ENCODE results near the gene CPNE1.

Gene CPNE1

DNA sequence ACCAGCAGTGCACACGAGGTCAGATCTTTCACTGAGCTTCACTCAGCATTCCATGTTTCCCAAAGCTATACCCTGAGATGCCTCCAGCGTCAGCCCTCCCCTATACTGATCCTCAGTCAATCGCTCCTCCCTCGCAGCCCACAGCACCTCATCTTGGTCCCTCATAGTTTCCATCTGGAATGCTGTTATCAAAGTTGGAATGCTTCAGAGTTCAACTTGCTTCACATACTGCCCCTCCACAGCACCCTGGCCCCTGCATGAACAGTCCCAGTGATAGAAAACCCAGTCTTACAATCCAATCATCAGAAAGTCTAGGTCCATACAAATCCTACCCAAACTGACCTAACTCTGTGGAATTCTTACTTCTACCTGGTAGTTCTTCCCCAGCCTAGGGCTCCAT is 29.0 kb downstream of the CPNE1 start:
- Histone ChIP-seq H3K79me2 (ENCODE audit: control insufficient read depth, insufficient read depth, low read length, unreplicated experiment) (peaks cover 61% of the 10 kb centered on the region), H3K4me1 (ENCODE audit: control insufficient read depth, insufficient read depth, low read length, unreplicated experiment) (no peaks in the 10 kb centered on the region), H3K27ac (ENCODE audit: low read depth, low read length) (no peak overlapping the region), H3K27me3 (ENCODE audit: insufficient read depth, low read length) (no peaks in the 10 kb centered on the region), H2AFZ (ENCODE audit: low read length, unreplicated experiment) (no peak overlapping the region), H3K4me3 (ENCODE audit: low read depth, low read length) (no peak overlapping the region), H3K36me3 (ENCODE audit: insufficient read depth, low read length) (peaks cover 2% of the 10 kb centered on the region; the same call in 1 of the 2 replicates)

DNA sequence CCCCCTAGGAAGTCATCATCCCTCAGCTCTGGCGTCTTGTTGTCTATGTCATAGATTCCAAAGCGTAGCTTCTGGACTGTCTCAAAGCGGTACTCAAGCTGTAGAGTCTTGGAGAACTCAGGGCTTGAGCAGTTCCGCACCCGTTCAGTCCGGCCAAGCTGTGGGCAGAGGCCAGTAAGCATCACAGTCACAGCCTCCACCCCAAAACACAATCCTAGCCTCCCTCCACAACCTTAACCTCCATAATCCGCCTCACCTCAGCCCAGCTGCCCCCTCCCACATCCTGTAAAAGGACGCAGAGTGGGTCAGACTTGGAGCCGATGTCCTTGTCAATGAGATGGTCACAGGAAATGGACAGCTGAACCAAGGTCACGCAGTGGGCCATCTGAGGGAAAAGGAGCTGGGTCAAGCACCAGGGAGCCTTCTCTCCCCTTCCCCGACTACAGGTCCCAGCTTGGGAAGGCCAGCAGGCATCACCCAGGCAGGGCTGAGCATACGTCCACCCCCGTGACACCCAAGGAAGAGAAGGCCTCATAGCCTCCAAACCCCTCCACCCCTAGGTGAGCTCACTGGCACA is 32.1 kb downstream of the CPNE1 start:
- peaks cover 32% of the 10 kb centered on the region for H3K79me2 ChIP-seq (ENCODE audit: control insufficient read depth, insufficient read depth, low read length, unreplicated experiment)
- no peak overlapping the region for H3K4me3 ChIP-seq (ENCODE audit: low read depth, low read length)

DNA sequence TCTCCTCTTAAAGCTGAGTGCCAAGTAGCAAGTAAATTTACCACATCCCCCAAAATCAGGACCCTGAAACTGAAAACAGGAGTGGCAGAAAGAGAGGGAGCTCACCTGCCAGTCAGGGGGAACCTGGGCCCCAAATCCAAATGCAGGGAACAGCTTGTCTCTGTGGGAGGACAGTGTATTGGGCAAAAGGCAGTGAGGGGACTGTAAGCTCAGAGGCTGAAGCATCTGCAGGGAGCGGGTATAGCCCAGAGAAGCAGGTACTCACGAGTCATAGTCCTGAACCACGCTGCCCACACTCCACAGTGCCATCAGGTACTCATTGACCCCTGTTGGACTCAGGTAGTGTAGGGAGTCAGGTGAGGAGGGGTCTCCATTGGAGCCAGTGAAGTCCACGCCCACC is 34.1 kb downstream of the CPNE1 start:
- H3K79me2 ChIP-seq (ENCODE audit: control insufficient read depth, insufficient read depth, low read length, unreplicated experiment), result peaks cover 12% of the 10 kb centered on the region
- H3K4me3 ChIP-seq (ENCODE audit: low read depth, low read length), result no peak overlapping the region
- no peak overlapping the region for H2AFZ ChIP-seq (ENCODE audit: low read length, unreplicated experiment)
- no peak overlapping the region for H3K27ac ChIP-seq (ENCODE audit: low read depth, low read length)
- H3K27me3 ChIP-seq (ENCODE audit: insufficient read depth, low read length), result no peaks in the 10 kb centered on the region
- H3K4me1 ChIP-seq (ENCODE audit: control insufficient read depth, insufficient read depth, low read length, unreplicated experiment), result no peaks in the 10 kb centered on the region
- peaks cover 15% of the 10 kb centered on the region; the same call in 1 of the 2 replicates for H3K36me3 ChIP-seq (ENCODE audit: insufficient read depth, low read length)

More for the DNA sequence above, 32.1 kb downstream of the CPNE1 start:
- H3K4me1 ChIP-seq (ENCODE audit: control insufficient read depth, insufficient read depth, low read length, unreplicated experiment), result no peaks in the 10 kb centered on the region
- H3K27me3 ChIP-seq (ENCODE audit: insufficient read depth, low read length), result no peaks in the 10 kb centered on the region
- no peak overlapping the region for H2AFZ ChIP-seq (ENCODE audit: low read length, unreplicated experiment)
- H3K27ac ChIP-seq (ENCODE audit: low read depth, low read length), result no peak overlapping the region
- peaks cover 7% of the 10 kb centered on the region; the same call in 1 of the 2 replicates for H3K36me3 ChIP-seq (ENCODE audit: insufficient read depth, low read length)

DNA sequence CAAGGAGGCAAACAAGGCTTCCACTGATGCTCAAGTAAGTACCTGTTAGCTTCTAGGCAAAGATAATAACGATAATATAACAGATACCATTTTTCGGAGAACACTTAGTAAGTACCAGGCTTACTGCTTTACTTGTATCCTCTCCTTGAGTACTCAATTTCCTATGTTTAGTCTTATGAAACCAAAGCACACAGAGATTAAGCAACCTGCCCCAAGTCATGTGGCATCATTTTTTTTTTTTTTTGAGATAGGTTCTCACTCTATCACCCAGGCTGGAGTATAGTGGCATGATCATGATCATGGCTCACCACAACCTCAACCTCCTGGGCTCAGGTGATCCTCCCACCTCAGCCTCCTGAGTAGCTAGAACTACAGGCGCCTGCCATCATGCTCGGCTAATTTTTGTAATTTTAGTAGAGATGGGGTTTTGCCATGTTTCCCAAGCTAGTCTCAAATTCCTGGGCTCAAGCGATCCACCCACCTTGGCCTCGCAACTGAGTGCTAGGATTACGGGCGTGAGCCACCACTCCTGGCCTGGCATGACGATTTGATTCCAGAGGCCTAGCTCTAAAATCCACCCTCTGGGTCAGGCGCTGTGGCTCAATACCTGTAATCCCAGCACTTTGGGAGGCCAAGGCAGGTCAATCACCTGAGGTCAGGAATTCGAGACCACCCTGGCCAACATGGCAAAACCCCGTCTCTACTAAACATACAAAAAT is 35.1 kb downstream of the CPNE1 start:
- Histone ChIP-seq H3K27ac (ENCODE audit: low read depth, low read length) (no peak overlapping the region), H3K79me2 (ENCODE audit: control insufficient read depth, insufficient read depth, low read length, unreplicated experiment) (peaks cover 4% of the 10 kb centered on the region), H3K4me1 (ENCODE audit: control insufficient read depth, insufficient read depth, low read length, unreplicated experiment) (no peaks in the 10 kb centered on the region), H3K4me3 (ENCODE audit: low read depth, low read length) (no peak overlapping the region), H2AFZ (ENCODE audit: low read length, unreplicated experiment) (no peak overlapping the region), H3K36me3 (ENCODE audit: insufficient read depth, low read length) (peaks cover 15% of the 10 kb centered on the region; the same call in 1 of the 2 replicates), H3K27me3 (ENCODE audit: insufficient read depth, low read length) (no peaks in the 10 kb centered on the region)

DNA sequence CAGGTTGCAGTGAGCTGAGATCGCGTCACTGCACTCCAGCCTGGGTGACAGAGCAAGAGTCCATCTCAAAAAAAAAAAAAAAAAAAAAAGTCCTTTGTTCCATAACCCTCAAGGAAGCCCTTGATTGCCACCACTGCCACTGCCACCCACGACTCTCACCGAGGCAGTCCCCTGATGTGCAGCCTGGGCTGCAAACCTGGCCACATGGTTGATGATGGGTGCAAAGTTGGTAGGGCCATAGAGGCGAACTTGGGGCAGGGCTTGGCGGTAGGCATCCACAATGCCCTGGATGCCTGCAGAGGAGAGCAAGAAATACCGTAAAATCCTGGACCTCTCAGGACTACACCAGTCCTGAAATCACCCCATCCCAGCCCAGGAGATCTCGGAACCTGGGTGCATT is 37.6 kb downstream of the CPNE1 start:
- H2AFZ ChIP-seq (ENCODE audit: low read length, unreplicated experiment), result no peak overlapping the region
- no peak overlapping the region for H3K4me3 ChIP-seq (ENCODE audit: low read depth, low read length)
- no peaks in the 10 kb centered on the region for H3K27me3 ChIP-seq (ENCODE audit: insufficient read depth, low read length)
- no peak overlapping the region for H3K27ac ChIP-seq (ENCODE audit: low read depth, low read length)
- no peaks in the 10 kb centered on the region for H3K79me2 ChIP-seq (ENCODE audit: control insufficient read depth, insufficient read depth, low read length, unreplicated experiment)
- peaks cover 15% of the 10 kb centered on the region; the same call in 1 of the 2 replicates for H3K36me3 ChIP-seq (ENCODE audit: insufficient read depth, low read length)
- no peaks in the 10 kb centered on the region for H3K4me1 ChIP-seq (ENCODE audit: control insufficient read depth, insufficient read depth, low read length, unreplicated experiment)

DNA sequence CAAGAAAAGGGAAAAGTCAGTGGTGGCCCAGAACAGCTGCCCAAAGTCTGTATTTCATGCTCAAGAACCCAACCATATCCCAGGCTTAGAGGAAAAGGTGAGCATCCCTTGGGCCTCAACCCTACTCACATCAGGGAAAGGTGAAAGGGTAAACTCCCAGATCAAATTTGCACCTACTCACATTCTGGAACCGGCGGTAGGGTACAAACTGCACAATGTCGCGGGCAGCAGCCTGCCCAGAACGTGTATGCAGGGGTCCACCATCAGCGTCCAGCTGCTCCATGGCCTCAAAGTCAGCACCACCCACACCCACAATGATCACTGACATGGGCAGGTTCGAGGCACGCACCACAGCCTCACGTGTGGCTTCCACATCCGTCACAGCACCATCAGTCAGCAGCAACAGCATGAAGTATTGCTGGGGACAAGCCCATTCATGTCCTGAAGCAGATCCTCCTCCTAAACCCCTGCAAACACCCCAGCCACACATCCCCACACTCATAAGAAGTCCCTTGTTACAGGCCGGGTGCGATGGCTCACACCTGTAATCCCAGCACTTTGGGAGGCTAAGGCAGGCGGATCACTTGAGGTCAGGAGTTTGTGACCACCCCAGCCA is 38.2 kb downstream of the CPNE1 start:
- H3K36me3 ChIP-seq (ENCODE audit: insufficient read depth, low read length), result peaks cover 20% of the 10 kb centered on the region; the same call in 1 of the 2 replicates
- H3K27ac ChIP-seq (ENCODE audit: low read depth, low read length), result no peak overlapping the region
- H3K4me1 ChIP-seq (ENCODE audit: control insufficient read depth, insufficient read depth, low read length, unreplicated experiment), result no peaks in the 10 kb centered on the region

DNA sequence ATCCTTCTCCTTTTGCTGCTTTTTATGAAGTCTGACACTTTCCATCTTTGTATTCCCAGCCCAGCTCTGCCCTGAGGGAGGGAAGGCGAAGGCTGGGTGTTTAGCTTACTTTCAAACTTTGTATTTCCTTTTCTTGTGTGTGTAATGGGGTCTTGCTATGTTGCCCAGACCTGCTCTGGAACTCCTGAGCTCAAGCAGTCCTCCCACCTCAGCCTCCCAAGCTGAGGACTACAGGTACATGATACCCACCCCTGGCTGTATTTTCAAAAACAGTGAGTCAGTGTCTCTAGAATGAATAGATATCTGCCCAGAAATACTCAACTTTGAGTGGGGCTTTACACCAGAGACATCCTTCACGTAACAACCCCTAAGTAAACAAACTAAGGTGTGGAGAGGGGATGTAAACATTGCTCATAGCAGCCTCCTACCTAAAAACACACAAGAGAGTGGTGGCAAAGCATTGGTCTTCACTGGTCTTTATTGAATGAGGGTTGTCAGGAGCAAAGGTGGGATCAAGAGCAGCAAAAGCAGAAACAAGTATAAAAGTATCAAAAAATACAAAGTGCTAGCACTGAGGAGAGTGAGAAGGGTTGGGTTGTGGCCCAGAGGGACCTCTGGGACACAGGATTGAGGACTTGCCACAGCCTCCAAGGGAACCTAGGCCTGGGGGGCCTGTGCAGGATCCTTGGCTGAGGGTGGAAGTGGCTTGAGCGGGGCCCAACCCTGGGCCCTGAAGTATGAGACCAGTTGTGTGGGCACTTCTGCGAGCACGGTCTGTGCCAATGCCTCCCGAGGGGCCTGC is 38.9 kb downstream of the CPNE1 start:
- Histone ChIP-seq H3K79me2 (ENCODE audit: control insufficient read depth, insufficient read depth, low read length, unreplicated experiment) (no peaks in the 10 kb centered on the region), H3K4me3 (ENCODE audit: low read depth, low read length) (no peak overlapping the region), H2AFZ (ENCODE audit: low read length, unreplicated experiment) (no peak overlapping the region), H3K36me3 (ENCODE audit: insufficient read depth, low read length) (peaks cover 21% of the 10 kb centered on the region; the same call in 1 of the 2 replicates), H3K27me3 (ENCODE audit: insufficient read depth, low read length) (no peaks in the 10 kb centered on the region), H3K27ac (ENCODE audit: low read depth, low read length) (no peak overlapping the region), H3K4me1 (ENCODE audit: control insufficient read depth, insufficient read depth, low read length, unreplicated experiment) (no peaks in the 10 kb centered on the region)

More for the DNA sequence above, 38.2 kb downstream of the CPNE1 start:
- H2AFZ ChIP-seq (ENCODE audit: low read length, unreplicated experiment), result no peak overlapping the region
- no peaks in the 10 kb centered on the region for H3K79me2 ChIP-seq (ENCODE audit: control insufficient read depth, insufficient read depth, low read length, unreplicated experiment)
- no peaks in the 10 kb centered on the region for H3K27me3 ChIP-seq (ENCODE audit: insufficient read depth, low read length)
- no peak overlapping the region for H3K4me3 ChIP-seq (ENCODE audit: low read depth, low read length)

DNA sequence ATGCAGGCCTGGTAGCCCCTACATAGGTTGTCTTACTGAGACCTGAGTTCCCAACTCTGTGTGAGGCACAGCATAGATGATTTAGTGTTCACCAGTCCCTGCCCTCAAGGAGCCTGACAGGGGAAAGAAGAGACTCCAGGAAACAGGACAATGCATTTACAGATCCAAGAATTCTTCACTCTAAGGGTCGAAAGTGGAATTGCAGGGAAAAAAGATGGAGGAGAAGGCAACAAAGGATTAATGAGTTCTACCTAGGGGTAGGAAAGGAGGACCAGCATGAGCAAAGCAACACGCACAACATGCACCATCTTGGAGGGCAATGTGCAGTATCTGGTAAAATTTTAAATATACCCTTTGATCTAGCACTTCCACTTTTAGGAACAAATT is 43.1 kb downstream of the CPNE1 start:
- Histone ChIP-seq H3K27me3 (ENCODE audit: insufficient read depth, low read length) (no peaks in the 10 kb centered on the region), H3K4me3 (ENCODE audit: low read depth, low read length) (no peak overlapping the region), H3K36me3 (ENCODE audit: insufficient read depth, low read length) (peaks cover 15% of the 10 kb centered on the region; the same call in 1 of the 2 replicates), H2AFZ (ENCODE audit: low read length, unreplicated experiment) (no peak overlapping the region), H3K27ac (ENCODE audit: low read depth, low read length) (no peak overlapping the region), H3K4me1 (ENCODE audit: control insufficient read depth, insufficient read depth, low read length, unreplicated experiment) (peaks cover 4% of the 10 kb centered on the region), H3K79me2 (ENCODE audit: control insufficient read depth, insufficient read depth, low read length, unreplicated experiment) (peaks cover 13% of the 10 kb centered on the region)

DNA sequence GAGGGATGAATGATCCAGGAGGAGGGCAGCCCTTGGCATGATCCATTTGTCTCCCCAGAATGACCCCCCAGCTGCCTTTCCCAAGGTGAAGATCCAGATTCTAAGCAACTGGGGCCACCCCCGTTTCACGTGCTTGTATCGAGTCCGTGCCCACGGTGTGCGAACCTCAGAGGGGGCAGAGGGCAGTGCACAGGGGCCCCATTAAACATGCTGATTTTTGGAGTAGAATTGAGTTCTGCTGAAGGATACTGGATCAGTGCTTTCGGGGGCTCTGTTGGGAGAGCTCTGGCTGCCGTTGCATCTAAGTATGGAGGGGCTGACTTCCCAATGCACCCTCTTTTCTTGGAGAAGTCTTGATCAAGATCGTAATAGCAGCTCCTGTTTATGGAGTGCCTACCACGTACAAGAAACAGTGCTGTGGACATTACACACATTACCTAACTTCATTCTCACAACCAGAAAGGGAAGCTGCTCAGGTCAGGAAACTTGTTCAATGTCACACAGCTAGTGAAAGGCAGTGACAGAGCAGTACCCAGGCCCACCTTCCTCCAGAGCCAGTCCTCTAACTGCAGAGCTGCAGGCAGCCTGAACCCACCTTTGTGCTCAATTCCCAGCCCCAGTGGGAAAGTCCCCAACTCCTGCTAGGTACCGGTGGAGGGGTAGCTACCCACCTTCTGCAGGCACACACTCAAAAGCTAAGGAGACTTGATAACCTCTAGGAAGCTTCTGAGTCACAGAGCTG is 43.7 kb downstream of the CPNE1 start:
- Histone ChIP-seq H3K36me3 (ENCODE audit: insufficient read depth, low read length) (peaks cover 11% of the 10 kb centered on the region; the same call in 1 of the 2 replicates), H3K4me1 (ENCODE audit: control insufficient read depth, insufficient read depth, low read length, unreplicated experiment) (peaks cover 4% of the 10 kb centered on the region), H3K27ac (ENCODE audit: low read depth, low read length) (no peak overlapping the region)

More for the DNA sequence above, 43.7 kb downstream of the CPNE1 start:
- H2AFZ ChIP-seq (ENCODE audit: low read length, unreplicated experiment), result no peak overlapping the region
- no peaks in the 10 kb centered on the region for H3K27me3 ChIP-seq (ENCODE audit: insufficient read depth, low read length)
- H3K79me2 ChIP-seq (ENCODE audit: control insufficient read depth, insufficient read depth, low read length, unreplicated experiment), result peaks cover 13% of the 10 kb centered on the region
- H3K4me3 ChIP-seq (ENCODE audit: low read depth, low read length), result no peak overlapping the region

Data from ACC112 (cell line).